Subcutaneous adipose tissue (tissue), 4 donors: ENCODE measurements around the gene CLDN24. TPM values are rescaled to one million over a fixed set of nuclear protein-coding genes. Genes with fewer than 3 reads are reported as not detected.

ENCODE experiments used
- CTCF ChIP-seq: fragments of 450-650 bp; IDR thresholded peaks from one replicate; pipeline ENCODE4 v1.5.1; 2016; ENCODE audit warnings: low read depth, mild to moderate bottlenecking, control low read depth, antibody characterized with exemption, moderate library complexity
- total RNA-seq, 4 donors: library from RNA; depleted of rRNA; stranded (reverse); fragments of >200 nt; gene quantifications; one replicate each; pipeline ENCODE4 v1.1.0, GENCODE V29; 2016

The CLDN24 gene
- total RNA-seq, 4 donors from 2014 or later, result 1.5 TPM; not detected in 3

GRCh38 chr4:183352546-183352945 is 30.3 kb upstream of the CLDN24 start:
- TF ChIP-seq CTCF, result no peak

GRCh38 chr4:183350317-183351071 is 28.3 kb upstream of the CLDN24 start:
- TF ChIP-seq CTCF, result no peak

GRCh38 chr4:183349673-183350072 is 27.4 kb upstream of the CLDN24 start:
- TF ChIP-seq CTCF, result no peak

GRCh38 chr4:183348706-183349659 is 26.8 kb upstream of the CLDN24 start:
- no peak for TF ChIP-seq CTCF

GRCh38 chr4:183348136-183348535 is 25.9 kb upstream of the CLDN24 start:
- no peak for TF ChIP-seq CTCF

GRCh38 chr4:183347566-183347965 is 25.3 kb upstream of the CLDN24 start:
- no peak for TF ChIP-seq CTCF

- TF ChIP-seq CTCF, result no peak
These were observed 24.9 kb upstream of the CLDN24 start for GRCh38 chr4:183347146-183347545.
